22Rv1 (cell line): Measurements from ENCODE around the gene CDKL1.

Source experiments
- CTCF ChIP-seq: fragments of 450-650 bp; IDR thresholded peaks from 2 replicates; pipeline ENCODE4 v1.5.1; 2017; ENCODE audit warnings: mild to moderate bottlenecking
- ZFX ChIP-seq: fragments of 450-650 bp; IDR thresholded peaks from 2 replicates; pipeline ENCODE4 v1.6.1; 2017; ENCODE audit warnings: antibody characterized with exemption, borderline replicate concordance

GRCh38 chr14:50333014-50333509, 63.6 kb downstream of the CDKL1 start:
- TF ChIP-seq CTCF, result no peak
- no peak for TF ChIP-seq ZFX
